SK-N-SH treated with all-trans-retinoic acid at 6 μM for 48 hours (cell line): ENCODE data around the gene LMAN1L.

Experiments
- ATAC-seq: fragments of 200-7000 bp; cut with Tn5 transposase; 3 replicates; pipeline ENCODE4 v1.9.1; 2020; ENCODE audit warnings: mild to moderate bottlenecking, moderate library complexity
- ARNTL ChIP-seq: fragments of 450-650 bp; formaldehyde crosslinking; IDR thresholded peaks from 2 replicates; pipeline ENCODE4 v1.5.0; 2020; ENCODE audit warnings: low read depth, mild to moderate bottlenecking, moderate library complexity, borderline replicate concordance
- BACH2 ChIP-seq: fragments of 250-450 bp; sonication (Bioruptor Pico); IDR thresholded peaks from 2 replicates; pipeline ENCODE4 v1.9.0; 2021; ENCODE audit warnings: mild to moderate bottlenecking, borderline replicate concordance
- CSDC2 ChIP-seq: fragments of 250-450 bp; sonication (Bioruptor Pico); IDR thresholded peaks from 2 replicates; pipeline ENCODE4 v1.5.0; 2020; ENCODE audit warnings: mild to moderate bottlenecking, moderate library complexity
- ESRRG ChIP-seq: fragments of 250-450 bp; sonication (Bioruptor Pico); IDR thresholded peaks from 2 replicates; pipeline ENCODE4 v1.6.1; 2021; ENCODE audit warnings: mild to moderate bottlenecking
- GLIS3 ChIP-seq: fragments of 250-450 bp; sonication (Bioruptor Pico); IDR thresholded peaks from 2 replicates; pipeline ENCODE4 v1.5.0; 2020; ENCODE audit warnings: mild to moderate bottlenecking, moderate library complexity
- ISL1 ChIP-seq: fragments of 250-450 bp; sonication (Bioruptor Pico); IDR thresholded peaks from 2 replicates; pipeline ENCODE4 v2.1.2; 2022; ENCODE audit warnings: mild to moderate bottlenecking, moderate library complexity
- OSR1 ChIP-seq: fragments of 250-450 bp; sonication (Bioruptor Pico); IDR thresholded peaks from 2 replicates; pipeline ENCODE4 v1.8.0; 2022; ENCODE audit warnings: moderate library complexity, mild to moderate bottlenecking, inconsistent platforms
- RARB ChIP-seq: fragments of 250-450 bp; sonication (Bioruptor Pico); IDR thresholded peaks from 2 replicates; pipeline ENCODE4 v1.8.0; 2021; ENCODE audit warnings: mild to moderate bottlenecking, moderate library complexity
- SNAI2 ChIP-seq: fragments of 250-450 bp; sonication (Bioruptor Pico); IDR thresholded peaks from 2 replicates; pipeline ENCODE4 v1.5.0; 2020; ENCODE audit warnings: mild to moderate bottlenecking, moderate library complexity
- TCF4 ChIP-seq: fragments of 250-450 bp; sonication (Bioruptor Pico); IDR thresholded peaks from 2 replicates; pipeline ENCODE4 v1.8.0; 2021; ENCODE audit warnings: mild to moderate bottlenecking, moderate library complexity, borderline replicate concordance
- TOX ChIP-seq: fragments of 250-450 bp; sonication (Bioruptor Pico); IDR thresholded peaks from 2 replicates; pipeline ENCODE4 v1.8.0; 2021; ENCODE audit warnings: mild to moderate bottlenecking, moderate library complexity, borderline replicate concordance
- TSHZ2 ChIP-seq: fragments of 250-450 bp; sonication (Bioruptor Pico); IDR thresholded peaks from 2 replicates; pipeline ENCODE4 v1.5.0; 2020; ENCODE audit warnings: mild to moderate bottlenecking, moderate library complexity
- ZC3H10 ChIP-seq: fragments of 250-450 bp; sonication (Bioruptor Pico); IDR thresholded peaks from 2 replicates; pipeline ENCODE4 v1.5.1; 2021; ENCODE audit warnings: mild to moderate bottlenecking, moderate library complexity
- ZFP3 ChIP-seq: fragments of 250-450 bp; sonication (Bioruptor Pico); IDR thresholded peaks from 2 replicates; pipeline ENCODE4 v1.5.0; 2020; ENCODE audit warnings: mild to moderate bottlenecking, moderate library complexity
- ZFP30 ChIP-seq: fragments of 450-650 bp; formaldehyde crosslinking; IDR thresholded peaks from 2 replicates; pipeline ENCODE4 v1.5.0; 2022; ENCODE audit warnings: mild to moderate bottlenecking, moderate library complexity
- ZNF565 ChIP-seq: fragments of 450-650 bp; formaldehyde crosslinking; conservative IDR thresholded peaks from 2 replicates; pipeline ENCODE4 v1.5.0; 2020; ENCODE audit warnings: low read depth, mild to moderate bottlenecking, moderate library complexity
- ZNF70 ChIP-seq: fragments of 450-650 bp; formaldehyde crosslinking; IDR thresholded peaks from 2 replicates; pipeline ENCODE4 v1.5.0; 2020; ENCODE audit warnings: mild to moderate bottlenecking, moderate library complexity
- ZNF8 ChIP-seq: fragments of 450-650 bp; formaldehyde crosslinking; IDR thresholded peaks from 2 replicates; pipeline ENCODE4 v1.5.0; 2020; ENCODE audit warnings: mild to moderate bottlenecking, moderate library complexity
- TF ChIP-seq, protein P1 (sequence below): fragments of 250-450 bp; sonication (Bioruptor Pico); IDR thresholded peaks from 2 replicates; pipeline ENCODE4 v1.5.1; 2021; ENCODE audit warnings: mild to moderate bottlenecking, moderate library complexity
- TF ChIP-seq, protein P2 (sequence below): fragments of 250-450 bp; sonication (Bioruptor Pico); IDR thresholded peaks from 2 replicates; pipeline ENCODE4 v1.8.0; 2021; ENCODE audit warnings: low read depth, mild to moderate bottlenecking, moderate library complexity, borderline replicate concordance
- TF ChIP-seq, protein P3 (sequence below): fragments of 250-450 bp; sonication (Bioruptor Pico); IDR thresholded peaks from 2 replicates; pipeline ENCODE4 v1.8.0; 2020; ENCODE audit warnings: mild to moderate bottlenecking, moderate library complexity, borderline replicate concordance
- TF ChIP-seq, protein P4 (sequence below): fragments of 250-450 bp; sonication (Bioruptor Pico); IDR thresholded peaks from 2 replicates; pipeline ENCODE4 v1.5.1; 2020; ENCODE audit warnings: low read depth, mild to moderate bottlenecking, moderate library complexity

LMAN1L gene

DNA sequence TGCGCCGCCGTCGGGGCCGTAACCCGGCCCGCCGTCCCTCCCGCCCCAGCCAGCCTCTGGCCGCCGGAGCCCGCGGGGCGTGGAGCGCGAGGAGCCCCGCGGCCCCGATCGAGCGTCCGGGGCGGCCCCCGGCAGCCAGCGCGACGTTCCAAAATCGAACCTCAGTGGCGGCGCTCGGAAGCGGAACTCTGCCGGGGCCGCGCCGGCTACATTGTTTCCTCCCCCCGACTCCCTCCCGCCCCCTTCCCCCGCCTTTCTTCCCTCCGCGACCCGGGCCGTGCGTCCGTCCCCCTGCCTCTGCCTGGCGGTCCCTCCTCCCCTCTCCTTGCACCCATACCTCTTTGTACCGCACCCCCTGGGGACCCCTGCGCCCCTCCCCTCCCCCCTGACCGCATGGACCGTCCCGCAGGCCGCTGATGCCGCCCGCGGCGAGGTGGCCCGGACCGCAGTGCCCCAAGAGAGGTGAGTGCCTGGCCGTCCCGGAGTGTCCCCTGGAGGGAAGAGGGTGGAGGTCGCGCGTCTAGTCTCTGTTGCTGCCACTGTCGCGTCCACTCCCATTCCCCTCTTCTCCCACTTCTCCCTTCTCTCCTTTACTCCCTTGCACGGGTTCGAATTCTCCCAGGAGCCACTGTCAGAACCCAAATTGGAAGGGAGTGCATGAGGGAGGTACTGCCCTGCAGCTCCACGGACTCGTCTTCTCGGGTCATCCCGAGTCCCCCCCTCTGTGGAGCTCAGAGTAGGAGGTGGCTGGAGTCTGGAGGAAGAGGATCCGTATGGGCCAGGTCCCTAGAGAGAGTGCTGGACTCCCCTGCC lies 30.2 kb upstream of the LMAN1L start:
- no peak for TF ChIP-seq GLIS3
- no peak for TF ChIP-seq ZNF70
- no peak for TF ChIP-seq BACH2 (CRISPR knock-in tag)
- TF ChIP-seq ESRRG (CRISPR knock-in tag) = no peak
- no peak for TF ChIP-seq OSR1
- TF ChIP-seq ARNTL = no peak
- no peak for TF ChIP-seq TCF4 (CRISPR knock-in tag)
- TF ChIP-seq, protein P1, sequence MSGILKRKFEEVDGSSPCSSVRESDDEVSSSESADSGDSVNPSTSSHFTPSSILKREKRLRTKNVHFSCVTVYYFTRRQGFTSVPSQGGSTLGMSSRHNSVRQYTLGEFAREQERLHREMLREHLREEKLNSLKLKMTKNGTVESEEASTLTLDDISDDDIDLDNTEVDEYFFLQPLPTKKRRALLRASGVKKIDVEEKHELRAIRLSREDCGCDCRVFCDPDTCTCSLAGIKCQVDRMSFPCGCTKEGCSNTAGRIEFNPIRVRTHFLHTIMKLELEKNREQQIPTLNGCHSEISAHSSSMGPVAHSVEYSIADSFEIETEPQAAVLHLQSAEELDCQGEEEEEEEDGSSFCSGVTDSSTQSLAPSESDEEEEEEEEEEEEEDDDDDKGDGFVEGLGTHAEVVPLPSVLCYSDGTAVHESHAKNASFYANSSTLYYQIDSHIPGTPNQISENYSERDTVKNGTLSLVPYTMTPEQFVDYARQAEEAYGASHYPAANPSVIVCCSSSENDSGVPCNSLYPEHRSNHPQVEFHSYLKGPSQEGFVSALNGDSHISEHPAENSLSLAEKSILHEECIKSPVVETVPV (CRISPR knock-in tag) = no peak
- TF ChIP-seq, protein P2, sequence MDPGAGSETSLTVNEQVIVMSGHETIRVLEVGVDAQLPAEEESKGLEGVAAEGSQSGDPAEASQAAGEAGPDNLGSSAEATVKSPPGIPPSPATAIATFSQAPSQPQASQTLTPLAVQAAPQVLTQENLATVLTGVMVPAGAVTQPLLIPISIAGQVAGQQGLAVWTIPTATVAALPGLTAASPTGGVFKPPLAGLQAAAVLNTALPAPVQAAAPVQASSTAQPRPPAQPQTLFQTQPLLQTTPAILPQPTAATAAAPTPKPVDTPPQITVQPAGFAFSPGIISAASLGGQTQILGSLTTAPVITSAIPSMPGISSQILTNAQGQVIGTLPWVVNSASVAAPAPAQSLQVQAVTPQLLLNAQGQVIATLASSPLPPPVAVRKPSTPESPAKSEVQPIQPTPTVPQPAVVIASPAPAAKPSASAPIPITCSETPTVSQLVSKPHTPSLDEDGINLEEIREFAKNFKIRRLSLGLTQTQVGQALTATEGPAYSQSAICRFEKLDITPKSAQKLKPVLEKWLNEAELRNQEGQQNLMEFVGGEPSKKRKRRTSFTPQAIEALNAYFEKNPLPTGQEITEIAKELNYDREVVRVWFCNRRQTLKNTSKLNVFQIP (CRISPR knock-in tag) = no peak
- TF ChIP-seq ISL1 (CRISPR knock-in tag) = no peak
- no peak for TF ChIP-seq TOX (CRISPR knock-in tag)
- TF ChIP-seq, protein P3, sequence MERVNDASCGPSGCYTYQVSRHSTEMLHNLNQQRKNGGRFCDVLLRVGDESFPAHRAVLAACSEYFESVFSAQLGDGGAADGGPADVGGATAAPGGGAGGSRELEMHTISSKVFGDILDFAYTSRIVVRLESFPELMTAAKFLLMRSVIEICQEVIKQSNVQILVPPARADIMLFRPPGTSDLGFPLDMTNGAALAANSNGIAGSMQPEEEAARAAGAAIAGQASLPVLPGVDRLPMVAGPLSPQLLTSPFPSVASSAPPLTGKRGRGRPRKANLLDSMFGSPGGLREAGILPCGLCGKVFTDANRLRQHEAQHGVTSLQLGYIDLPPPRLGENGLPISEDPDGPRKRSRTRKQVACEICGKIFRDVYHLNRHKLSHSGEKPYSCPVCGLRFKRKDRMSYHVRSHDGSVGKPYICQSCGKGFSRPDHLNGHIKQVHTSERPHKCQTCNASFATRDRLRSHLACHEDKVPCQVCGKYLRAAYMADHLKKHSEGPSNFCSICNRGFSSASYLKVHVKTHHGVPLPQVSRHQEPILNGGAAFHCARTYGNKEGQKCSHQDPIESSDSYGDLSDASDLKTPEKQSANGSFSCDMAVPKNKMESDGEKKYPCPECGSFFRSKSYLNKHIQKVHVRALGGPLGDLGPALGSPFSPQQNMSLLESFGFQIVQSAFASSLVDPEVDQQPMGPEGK (CRISPR knock-in tag) = no peak
- no peak for TF ChIP-seq ZC3H10
- TF ChIP-seq CSDC2 (CRISPR knock-in tag) = no peak
- no peak for TF ChIP-seq RARB (CRISPR knock-in tag)
- TF ChIP-seq ZNF565 (CRISPR knock-in tag) = no peak
- no peak for TF ChIP-seq ZNF8 (CRISPR knock-in tag)
- TF ChIP-seq SNAI2 (CRISPR knock-in tag) = no peak

DNA sequence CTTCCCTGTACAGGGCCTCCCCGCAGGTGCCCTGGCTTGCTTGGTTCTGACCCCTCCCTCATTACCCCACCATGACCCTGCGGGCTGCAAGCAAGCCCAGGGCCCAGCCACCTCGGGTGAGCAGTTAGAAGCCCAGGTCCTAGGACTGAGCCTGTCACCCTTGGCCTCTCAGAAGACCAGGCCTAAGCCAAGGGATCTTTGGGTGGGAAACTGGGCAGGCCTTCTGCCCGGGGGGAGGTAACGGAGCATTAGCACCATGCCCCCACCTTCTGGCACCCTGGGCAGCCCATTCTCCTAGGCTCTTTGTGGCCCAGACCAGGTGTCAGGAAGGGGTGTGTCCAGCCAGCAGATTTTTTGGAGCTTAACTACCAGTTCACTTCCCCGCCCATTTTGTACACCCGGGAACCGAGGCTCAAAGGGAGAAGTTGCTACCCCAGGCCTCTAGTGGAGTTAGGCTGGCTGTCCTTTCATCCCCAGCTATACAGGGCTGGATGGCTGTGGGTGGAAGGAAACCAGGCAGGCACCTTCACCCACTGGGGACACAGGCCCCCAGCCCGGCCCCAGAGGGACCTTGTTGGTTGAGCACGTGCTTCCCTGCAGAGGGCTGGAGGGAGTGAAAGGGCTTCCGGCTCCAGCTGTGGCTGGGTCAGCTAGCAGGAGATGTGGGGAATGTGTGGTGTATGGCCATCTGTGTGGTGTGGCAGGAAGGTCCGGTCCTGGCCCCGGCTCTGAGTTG lies 29.4 kb upstream of the LMAN1L start:
- peak; percentile 54 for ATAC-seq

More for the DNA sequence above, 30.2 kb upstream of the LMAN1L start:
- ATAC-seq = peak; percentile 47

More for the DNA sequence above, 29.4 kb upstream of the LMAN1L start:
- TF ChIP-seq ZFP30 (no peak), ISL1 (CRISPR knock-in tag) (no peak), ZFP3 (CRISPR knock-in tag) (no peak), ARNTL (no peak), ZC3H10 (no peak), ZNF565 (CRISPR knock-in tag) (no peak), TSHZ2 (CRISPR knock-in tag) (no peak), GLIS3 (no peak), OSR1 (no peak), TOX (CRISPR knock-in tag) (no peak), ZNF8 (CRISPR knock-in tag) (no peak), SNAI2 (CRISPR knock-in tag) (no peak), ESRRG (CRISPR knock-in tag) (no peak), RARB (CRISPR knock-in tag) (no peak)
- TF ChIP-seq, protein P3 (CRISPR knock-in tag) = no peak
- TF ChIP-seq, protein P1 (CRISPR knock-in tag) = no peak
- TF ChIP-seq, protein P4, sequence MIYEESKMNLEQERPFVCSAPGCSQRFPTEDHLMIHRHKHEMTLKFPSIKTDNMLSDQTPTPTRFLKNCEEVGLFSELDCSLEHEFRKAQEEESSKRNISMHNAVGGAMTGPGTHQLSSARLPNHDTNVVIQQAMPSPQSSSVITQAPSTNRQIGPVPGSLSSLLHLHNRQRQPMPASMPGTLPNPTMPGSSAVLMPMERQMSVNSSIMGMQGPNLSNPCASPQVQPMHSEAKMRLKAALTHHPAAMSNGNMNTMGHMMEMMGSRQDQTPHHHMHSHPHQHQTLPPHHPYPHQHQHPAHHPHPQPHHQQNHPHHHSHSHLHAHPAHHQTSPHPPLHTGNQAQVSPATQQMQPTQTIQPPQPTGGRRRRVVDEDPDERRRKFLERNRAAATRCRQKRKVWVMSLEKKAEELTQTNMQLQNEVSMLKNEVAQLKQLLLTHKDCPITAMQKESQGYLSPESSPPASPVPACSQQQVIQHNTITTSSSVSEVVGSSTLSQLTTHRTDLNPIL (CRISPR knock-in tag) = no peak
